Adrenal gland (tissue), 12 donors: ENCODE measurements around the gene ZNF280C. TPM values are rescaled to one million over a fixed set of nuclear protein-coding genes. Genes with fewer than 3 reads are reported as not detected.

ENCODE experiments used
- DNase-seq, 7 donors: peaks; one replicate each; pipeline ENCODE4 v3.0.0-alpha.2; 2019 to 2020
- H3K27ac ChIP-seq, 5 donors: fragments of 200-600 bp; sonication (generic) in 4 of 5; 1 replicate in 3 of 5; 2 replicates in 2 of 5; pipeline versions ENCODE4 v1.5.1 to v1.8.0; 2016 to 2020; ENCODE audit warnings: mild to moderate bottlenecking in 1 of 5
- H3K27me3 ChIP-seq: fragments of 200-600 bp; 2 replicates; pipeline ENCODE4 v1.8.0; 2021
- H3K36me3 ChIP-seq, 2 donors: fragments of 200-600 bp; replicated peaks in 1 of 2; 1 replicate in 1 of 2; 2 replicates in 1 of 2; pipeline versions ENCODE4 v1.5.1 to v1.8.0; 2018 to 2022
- H3K4me1 ChIP-seq, 2 donors: fragments of 200-600 bp; replicated peaks in 1 of 2; 1 replicate in 1 of 2; 2 replicates in 1 of 2; pipeline versions ENCODE4 v1.5.1 to v1.8.0; 2018 to 2021
- H3K4me3 ChIP-seq, 4 donors: fragments of 200-600 bp; sonication (generic) in 3 of 4; one replicate each; pipeline ENCODE4 v1.5.1; 2016 to 2018
- H3K9me3 ChIP-seq, 3 donors: fragments of 200-600 bp; sonication (generic) in 1 of 3; replicated peaks in 1 of 3; 1 replicate in 2 of 3; 2 replicates in 1 of 3; pipeline versions ENCODE4 v1.5.1 to v1.8.0; 2016 to 2021
- POLR2A ChIP-seq, 2 donors: fragments of 450-650 bp; IDR thresholded peaks; one replicate each; pipeline ENCODE4 v1.6.1; 2017; ENCODE audit warnings: antibody characterized with exemption in 2 of 2, mild to moderate bottlenecking in 2 of 2, moderate library complexity in 1 of 2
- WGBS, 4 donors: extraction: QIAGEN DNeasy Blood & Tissue Kit in 2 of 4; methylation state at CpG; one replicate each; pipeline versions ENCODE4 v1.1.5 to v1.1.7; 2013 to 2017; 5-methylcytosine and 5-hydroxymethylcytosine counted together
- intact Hi-C, 2 donors: fragments of 100-400 bp; cut with DNase I; formaldehyde crosslinking; loops; one replicate each; pipeline versions ENCODE4 v1.14.1 to v1.15.0; 2022 to 2023
- polyA plus RNA-seq, 3 donors: library from polyadenylated mRNA; stranded (reverse); fragments of 200-250 nt in 2 of 3; fragments of 350-450 nt in 1 of 3; fragmentation: Illumina TruSeq in 1 of 3; extraction: RNeasy Lipid Tissue Mini Kit (QIAGEN cat#74804) in 1 of 3; gene quantifications; one replicate each; pipeline ENCODE4 v1.2.3, GENCODE V29; 2013 to 2014
- total RNA-seq, 9 donors: library from RNA; depleted of rRNA in 4 of 9; stranded (reverse); fragments of >200 nt in 4 of 9; fragments of 120-200 nt in 1 of 9; fragmentation: NEBNext Ultra II Directional in 1 of 9; extraction: Animal tissue kit (Norgen Biotek cat#: 25700) in 1 of 9; gene quantifications; one replicate each; pipeline versions ENCODE4 v1.1.0 to v1.2.4, GENCODE V29; 2013 to 2023
- TF ChIP-seq, protein P1 (sequence below), 6 experiments: fragments of 450-650 bp in 4 of 6; fragments of 200-600 bp in 2 of 6; sonication (generic) in 1 of 6; IDR thresholded peaks; 1 replicate in 5 of 6; 2 replicates in 1 of 6; pipeline versions ENCODE4 v1.5.1 to v1.8.0; 2016 to 2021; ENCODE audit warnings: antibody characterized with exemption in 6 of 6, mild to moderate bottlenecking in 2 of 6, moderate library complexity in 1 of 6
- donor health status: healthy with polysubstance abuse.
- donor health status: Bipolar disorder and iron deficiency.
- donor health status: DM: yes; HTN: yes; CAD: no.
- donor health status: DM: no; HTN: no; CAD: no.
- donor health status: DM: no; HTN: no; CAD: no.
- donor health status: DM: yes; HTN: yes; CAD: no.

Gene ZNF280C
- total and polyA plus RNA-seq, 12 donors: 1.0 to 7.3 (median 3.9) TPM

DNA sequence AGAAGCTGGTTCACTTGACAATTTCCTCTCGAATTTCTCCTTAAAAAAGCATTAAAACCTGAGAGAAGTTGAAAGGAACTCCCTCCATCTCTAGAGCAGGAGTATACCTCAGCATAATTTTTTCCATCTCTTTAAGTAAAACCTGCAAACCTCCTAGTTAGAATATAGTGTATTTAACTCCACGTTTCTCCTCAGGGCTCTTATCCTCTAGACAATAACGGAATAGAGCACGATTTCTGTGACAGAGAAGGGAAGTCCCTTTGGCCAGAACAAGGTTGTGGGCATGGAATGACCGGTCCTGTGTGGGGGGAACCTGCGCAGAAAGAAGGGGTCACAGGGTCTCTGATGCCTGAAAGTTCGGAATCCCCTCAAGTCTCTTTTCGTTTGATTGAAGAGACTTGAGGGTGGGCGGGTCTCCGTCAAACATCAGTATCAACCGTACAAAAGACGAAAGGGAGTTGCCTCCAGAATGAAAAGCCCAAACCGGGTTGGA, 697 bp downstream of the ZNF280C start:
- no peaks in the 10 kb centered on the region for H3K36me3 ChIP-seq
- 0 to 24% (median 12%) methylated on average over 7 to 13 of the region's 13 CpGs for WGBS, 4 donors
- peaks cover 4 to 6% of the 10 kb centered on the region in 2 donors for H3K4me1 ChIP-seq
- H3K9me3 ChIP-seq: no peaks in the 10 kb centered on the region
- intact Hi-C loops: no loop called here
- H3K27me3 ChIP-seq: no peaks in the 10 kb centered on the region
- TF ChIP-seq POLR2A (IDR thresholded peaks at IDR 0.05): no peak
- TF ChIP-seq, protein P1, sequence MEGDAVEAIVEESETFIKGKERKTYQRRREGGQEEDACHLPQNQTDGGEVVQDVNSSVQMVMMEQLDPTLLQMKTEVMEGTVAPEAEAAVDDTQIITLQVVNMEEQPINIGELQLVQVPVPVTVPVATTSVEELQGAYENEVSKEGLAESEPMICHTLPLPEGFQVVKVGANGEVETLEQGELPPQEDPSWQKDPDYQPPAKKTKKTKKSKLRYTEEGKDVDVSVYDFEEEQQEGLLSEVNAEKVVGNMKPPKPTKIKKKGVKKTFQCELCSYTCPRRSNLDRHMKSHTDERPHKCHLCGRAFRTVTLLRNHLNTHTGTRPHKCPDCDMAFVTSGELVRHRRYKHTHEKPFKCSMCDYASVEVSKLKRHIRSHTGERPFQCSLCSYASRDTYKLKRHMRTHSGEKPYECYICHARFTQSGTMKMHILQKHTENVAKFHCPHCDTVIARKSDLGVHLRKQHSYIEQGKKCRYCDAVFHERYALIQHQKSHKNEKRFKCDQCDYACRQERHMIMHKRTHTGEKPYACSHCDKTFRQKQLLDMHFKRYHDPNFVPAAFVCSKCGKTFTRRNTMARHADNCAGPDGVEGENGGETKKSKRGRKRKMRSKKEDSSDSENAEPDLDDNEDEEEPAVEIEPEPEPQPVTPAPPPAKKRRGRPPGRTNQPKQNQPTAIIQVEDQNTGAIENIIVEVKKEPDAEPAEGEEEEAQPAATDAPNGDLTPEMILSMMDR (IDR thresholded peaks at IDR 0.05): no peak
- DNase-seq: no peak
- peak overlapping the region in 4 of 5 donors; percentile 67 to 88 (median 74) for H3K27ac ChIP-seq
- H3K4me3 ChIP-seq: peak overlapping the region in 3 of 4 donors; percentile 8 to 59 (median 56)

DNA sequence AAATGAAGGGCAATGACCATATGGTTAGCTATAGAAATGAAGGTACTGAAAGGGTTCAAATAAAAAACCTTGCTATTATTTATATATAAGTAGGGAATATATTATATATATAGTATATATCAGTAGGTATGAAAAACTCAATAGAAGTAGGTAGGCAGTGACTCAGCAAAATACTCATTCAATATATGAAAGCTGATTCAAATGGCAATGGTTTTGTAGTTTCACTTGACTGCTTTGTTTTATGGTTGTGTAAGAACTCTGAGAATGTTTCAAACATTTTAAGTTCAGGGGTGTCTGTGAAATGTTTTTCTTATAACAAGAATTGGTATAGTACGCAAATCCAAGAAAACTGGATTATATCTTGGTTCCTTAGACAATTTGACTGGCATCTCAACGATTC, 4.1 kb downstream of the ZNF280C start:
- Histone ChIP-seq H3K27me3 (no peaks in the 10 kb centered on the region), H3K27ac (no peak overlapping the region), H3K9me3 (no peaks in the 10 kb centered on the region), H3K4me1 (peaks cover 4 to 6% of the 10 kb centered on the region in 2 donors), H3K36me3 (no peaks in the 10 kb centered on the region), H3K4me3 (no peak overlapping the region)
- TF ChIP-seq, protein P1 (IDR thresholded peaks at IDR 0.05): no peak
- no peak for TF ChIP-seq POLR2A (IDR thresholded peaks at IDR 0.05)
- DNase-seq: no peak
- 70 to 94% (median 90%) methylated on average over 2 of the region's 2 CpGs for WGBS, 4 donors
- intact Hi-C loops: no loop called here

DNA sequence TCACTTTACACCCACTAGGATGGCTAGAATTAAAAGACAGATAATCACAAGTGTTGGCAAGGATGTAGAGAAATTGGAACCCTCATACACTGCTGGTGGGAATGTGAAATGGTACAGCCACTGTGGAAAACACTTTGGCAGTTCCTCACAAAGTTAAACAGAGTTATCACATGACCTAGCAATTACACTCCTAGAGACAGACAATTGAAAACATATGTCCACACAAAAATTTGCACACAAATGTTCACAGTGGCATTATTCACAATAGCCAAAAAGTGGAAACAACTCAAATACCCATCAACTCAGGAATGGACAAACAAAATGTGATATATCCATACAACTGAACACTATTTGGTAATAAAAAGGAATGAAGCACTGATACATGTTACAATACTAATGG, 5.7 kb downstream of the ZNF280C start:
- Histone ChIP-seq H3K27me3 (no peaks in the 10 kb centered on the region), H3K4me3 (no peak overlapping the region), H3K4me1 (peaks cover 4 to 6% of the 10 kb centered on the region in 2 donors), H3K36me3 (no peaks in the 10 kb centered on the region), H3K27ac (no peak overlapping the region), H3K9me3 (no peaks in the 10 kb centered on the region)
- no peak for DNase-seq
- no peak for TF ChIP-seq POLR2A (IDR thresholded peaks at IDR 0.05)
- TF ChIP-seq, protein P1 (IDR thresholded peaks at IDR 0.05): no peak
- intact Hi-C loops: no loop called here

DNA sequence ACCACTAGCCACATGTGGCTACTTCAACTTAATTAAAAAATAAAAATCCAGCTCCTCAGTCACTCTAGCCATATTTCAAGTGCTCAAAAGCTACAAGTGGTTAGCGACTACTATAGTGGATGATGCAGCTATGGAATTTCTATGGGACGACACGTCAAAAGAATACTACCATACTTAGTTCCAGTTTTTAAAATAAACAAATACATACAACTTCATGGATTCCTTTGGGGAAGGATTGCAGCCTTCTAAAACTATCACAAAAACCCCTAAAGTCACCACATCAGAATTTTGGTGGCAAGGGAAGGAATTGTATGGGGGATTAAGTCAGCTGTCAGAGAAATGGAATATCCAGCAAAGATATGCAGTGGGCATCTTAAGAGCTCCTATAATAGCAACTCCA, 6.5 kb downstream of the ZNF280C start:
- no peak for DNase-seq
- WGBS, 4 donors: 81 to 98% (median 91%) methylated on average over 3 of the region's 3 CpGs
- intact Hi-C loops: no loop called here

More for the DNA sequence above, 6.5 kb downstream of the ZNF280C start:
- TF ChIP-seq POLR2A (IDR thresholded peaks at IDR 0.05): no peak
- TF ChIP-seq, protein P1 (IDR thresholded peaks at IDR 0.05): no peak
- Histone ChIP-seq H3K27ac (no peak overlapping the region), H3K4me3 (no peak overlapping the region), H3K9me3 (no peaks in the 10 kb centered on the region), H3K36me3 (no peaks in the 10 kb centered on the region), H3K27me3 (no peaks in the 10 kb centered on the region), H3K4me1 (peaks cover 0 to under 1% of the 10 kb centered on the region in 2 donors)
